Measurements from ENCODE around the gene INSM2. TPM values are rescaled to one million over a fixed set of nuclear protein-coding genes. Genes with fewer than 3 reads are reported as not detected.

The INSM2 gene
- polyA plus RNA-seq, 1 donor (not counting 4 experiments of a cell fraction or from before 2014, with no cell fraction given): not detected

DNA sequence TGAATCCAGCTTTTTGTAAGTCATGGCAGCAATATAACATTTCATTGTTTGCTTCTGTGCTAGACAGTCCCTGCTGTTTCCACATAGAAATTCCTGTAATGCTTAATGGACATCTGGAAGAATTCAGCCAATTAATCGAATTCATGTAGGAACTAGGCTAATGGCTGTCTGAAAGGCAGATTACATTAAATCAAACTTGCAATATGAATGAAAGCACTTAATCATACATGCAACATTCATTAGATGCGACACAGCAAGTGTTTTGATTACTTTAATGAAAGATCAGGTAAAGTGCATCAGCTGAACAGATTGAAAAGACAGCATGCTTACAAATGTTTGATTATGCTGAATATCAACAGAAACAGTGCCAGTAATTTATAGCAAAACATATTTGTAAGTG, 24.1 kb upstream of the INSM2 start:
- dilution Hi-C loops (cut with MboI; ENCODE audit: extremely low pct_ligation_motif_present, low sequenced_read_pairs): no loop called here
- no peaks in the 10 kb centered on the region for H3K27me3 ChIP-seq (ENCODE audit: control insufficient read depth, extremely low read depth, insufficient read depth, low read length)
- no peaks in the 10 kb centered on the region for H3K4me1 ChIP-seq (ENCODE audit: control insufficient read depth, extremely low read depth, insufficient read depth, low read length)
- no peak for FAIRE-seq
- H3K4me3 ChIP-seq (ENCODE audit: control insufficient read depth in 2 of 3, extremely low read depth in 1 of 3, insufficient read depth in 2 of 3, low read depth in 1 of 3, low read length in 3 of 3): no peak overlapping the region
- no peak overlapping the region for H3K9ac ChIP-seq (ENCODE audit: control insufficient read depth, extremely low read depth, insufficient read depth, low read length)
- no peak overlapping the region for H2AFZ ChIP-seq (ENCODE audit: control insufficient read depth, low read length)
- no peak for TF ChIP-seq EZH2 (IDR thresholded peaks at IDR 0.05; ENCODE audit: low read length)
- TF ChIP-seq, protein P1, sequence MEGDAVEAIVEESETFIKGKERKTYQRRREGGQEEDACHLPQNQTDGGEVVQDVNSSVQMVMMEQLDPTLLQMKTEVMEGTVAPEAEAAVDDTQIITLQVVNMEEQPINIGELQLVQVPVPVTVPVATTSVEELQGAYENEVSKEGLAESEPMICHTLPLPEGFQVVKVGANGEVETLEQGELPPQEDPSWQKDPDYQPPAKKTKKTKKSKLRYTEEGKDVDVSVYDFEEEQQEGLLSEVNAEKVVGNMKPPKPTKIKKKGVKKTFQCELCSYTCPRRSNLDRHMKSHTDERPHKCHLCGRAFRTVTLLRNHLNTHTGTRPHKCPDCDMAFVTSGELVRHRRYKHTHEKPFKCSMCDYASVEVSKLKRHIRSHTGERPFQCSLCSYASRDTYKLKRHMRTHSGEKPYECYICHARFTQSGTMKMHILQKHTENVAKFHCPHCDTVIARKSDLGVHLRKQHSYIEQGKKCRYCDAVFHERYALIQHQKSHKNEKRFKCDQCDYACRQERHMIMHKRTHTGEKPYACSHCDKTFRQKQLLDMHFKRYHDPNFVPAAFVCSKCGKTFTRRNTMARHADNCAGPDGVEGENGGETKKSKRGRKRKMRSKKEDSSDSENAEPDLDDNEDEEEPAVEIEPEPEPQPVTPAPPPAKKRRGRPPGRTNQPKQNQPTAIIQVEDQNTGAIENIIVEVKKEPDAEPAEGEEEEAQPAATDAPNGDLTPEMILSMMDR (optimal IDR thresholded peaks at IDR 0.05 in 1 of 3, IDR thresholded peaks at IDR 0.05 in 1 of 3, conservative IDR thresholded peaks at IDR 0.05 in 1 of 3; ENCODE audit: extremely low read depth in 1 of 3, insufficient read depth in 2 of 3, low read length in 3 of 3): no peak
- no peaks in the 10 kb centered on the region for H3K9me3 ChIP-seq (ENCODE audit: control insufficient read depth, low read depth, low read length)
- H3K36me3 ChIP-seq (ENCODE audit: control insufficient read depth in 2 of 2, extremely low read depth in 1 of 2, insufficient read depth in 2 of 2, low read length in 2 of 2): no peaks in the 10 kb centered on the region
- H3K4me2 ChIP-seq (ENCODE audit: control insufficient read depth, extremely low read depth, insufficient read depth, low read depth, low read length): no peak overlapping the region
- no peak for DNase-seq (ENCODE audit: low read depth, low spot score)
- H4K20me1 ChIP-seq (ENCODE audit: control insufficient read depth, extremely low read depth, insufficient read depth, low read length): no peaks in the 10 kb centered on the region
- no peaks in the 10 kb centered on the region for H3K9me1 ChIP-seq (ENCODE audit: control insufficient read depth, extremely low read depth, insufficient read depth, low read length)
- H3K79me2 ChIP-seq (ENCODE audit: control insufficient read depth, insufficient read depth, low read length): no peaks in the 10 kb centered on the region
- no peak overlapping the region for H3K27ac ChIP-seq (ENCODE audit: control insufficient read depth, insufficient read depth, low read length)

DNA sequence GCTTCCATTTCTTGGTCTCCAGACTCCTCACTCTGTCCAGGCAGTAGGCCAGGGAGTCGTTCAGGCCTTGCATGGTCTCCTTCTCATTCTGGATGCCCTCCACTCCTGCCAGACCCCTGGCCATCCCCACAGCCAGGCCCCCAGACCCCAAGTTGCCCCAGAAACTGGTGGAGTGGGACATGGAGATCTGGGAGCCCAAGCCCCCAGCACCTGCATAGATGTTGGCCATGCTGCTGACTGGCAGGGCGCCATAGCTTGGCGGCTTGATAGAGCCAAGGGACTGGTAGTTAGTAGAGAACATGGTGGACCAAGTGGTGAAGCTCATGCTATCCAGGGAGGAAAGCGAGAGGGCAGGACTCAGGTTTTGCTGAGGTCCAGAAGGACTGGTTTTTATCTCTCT, 21.2 kb upstream of the INSM2 start:
- H3K4me3 ChIP-seq (ENCODE audit: control insufficient read depth in 2 of 3, extremely low read depth in 1 of 3, insufficient read depth in 2 of 3, low read depth in 1 of 3, low read length in 3 of 3): no peak overlapping the region
- no peaks in the 10 kb centered on the region for H3K9me1 ChIP-seq (ENCODE audit: control insufficient read depth, extremely low read depth, insufficient read depth, low read length)
- dilution Hi-C loops (cut with MboI; ENCODE audit: extremely low pct_ligation_motif_present, low sequenced_read_pairs): no loop called here
- H3K4me2 ChIP-seq (ENCODE audit: control insufficient read depth, extremely low read depth, insufficient read depth, low read depth, low read length): no peak overlapping the region
- no peaks in the 10 kb centered on the region for H3K36me3 ChIP-seq (ENCODE audit: control insufficient read depth in 2 of 2, extremely low read depth in 1 of 2, insufficient read depth in 2 of 2, low read length in 2 of 2)
- no peaks in the 10 kb centered on the region for H3K4me1 ChIP-seq (ENCODE audit: control insufficient read depth, extremely low read depth, insufficient read depth, low read length)
- FAIRE-seq: no peak
- no peak overlapping the region for H3K27ac ChIP-seq (ENCODE audit: control insufficient read depth, insufficient read depth, low read length)
- H4K20me1 ChIP-seq (ENCODE audit: control insufficient read depth, extremely low read depth, insufficient read depth, low read length): no peaks in the 10 kb centered on the region
- H3K27me3 ChIP-seq (ENCODE audit: control insufficient read depth, extremely low read depth, insufficient read depth, low read length): no peaks in the 10 kb centered on the region
- H3K79me2 ChIP-seq (ENCODE audit: control insufficient read depth, insufficient read depth, low read length): no peaks in the 10 kb centered on the region
- H3K9ac ChIP-seq (ENCODE audit: control insufficient read depth, extremely low read depth, insufficient read depth, low read length): no peak overlapping the region
- no peaks in the 10 kb centered on the region for H3K9me3 ChIP-seq (ENCODE audit: control insufficient read depth, low read depth, low read length)
- DNase-seq (ENCODE audit: low read depth, low spot score): no peak
- TF ChIP-seq, protein P1 (optimal IDR thresholded peaks at IDR 0.05 in 1 of 3, IDR thresholded peaks at IDR 0.05 in 1 of 3, conservative IDR thresholded peaks at IDR 0.05 in 1 of 3; ENCODE audit: extremely low read depth in 1 of 3, insufficient read depth in 2 of 3, low read length in 3 of 3): no peak
- TF ChIP-seq EZH2 (IDR thresholded peaks at IDR 0.05; ENCODE audit: low read length): no peak
- no peak overlapping the region for H2AFZ ChIP-seq (ENCODE audit: control insufficient read depth, low read length)

Data from keratinocyte (primary cell).